HepG2 (cell line): ENCODE results near the gene PEX10. TPM values are rescaled to one million over a fixed set of nuclear protein-coding genes. Genes with fewer than 3 reads are reported as not detected.

Experiments used
- ATAC-seq: fragments of 200-7000 bp; cut with Tn5 transposase; 3 replicates; pipeline ENCODE4 v1.9.1; 2020; ENCODE audit warnings: mild to moderate bottlenecking, moderate library complexity
- BruUV-seq: library from RNA; stranded (reverse); fragments of 400-500 nt; replicated peaks from 2 replicates; lab custom pipeline; 2021; lab: Mats Ljungman, UMichigan
- CTCF ChIA-PET: fragments of 300-600 bp; formaldehyde crosslinking; extraction: SDS; loops from one replicate; lab custom pipeline; 2021; ENCODE audit warnings: low total read pairs, inconsistent platforms, low intra/inter-chr PET ratio; lab: Yijun Ruan, JAX
- POLR2A ChIA-PET: fragments of 350-600 bp; sonication (Branson Sonifier 250); formaldehyde crosslinking; loops from one replicate; lab custom pipeline; 2020; ENCODE audit warnings: antibody characterized with exemption, inconsistent platforms; lab: Yijun Ruan, JAX
- DNase-seq: peaks from one replicate; pipeline ENCODE4 v3.0.0-alpha.2; 2015; ENCODE audit warnings: low spot score
- FAIRE-seq: peaks from 3 replicates; lab custom pipeline; 2011; peaks lifted over from hg19 to GRCh38; lab: Jason Lieb, UNC
- H2AFZ ChIP-seq: one replicate; pipeline ENCODE4 v1.6.1; 2011; ENCODE audit warnings: low read length, inconsistent platforms
- H3K27ac ChIP-seq: fragments of 300-600 bp; 3 replicates; pipeline ENCODE4 v1.8.0; 2011; ENCODE audit warnings: mixed run types, mild to moderate bottlenecking, mixed read lengths, low read length, inconsistent platforms; ENCODE audit not compliant: insufficient read depth; ENCODE audit errors: extremely low read length
- H3K27me3 ChIP-seq, 2 experiments: fragments of 200-600 bp in 1 of 2; 2 replicates in 1 of 2; 3 replicates in 1 of 2; pipeline versions ENCODE4 v1.6.0 to v1.8.0; 2011; ENCODE audit warnings: low read length in 2 of 2, mild to moderate bottlenecking in 2 of 2, moderate library complexity in 2 of 2, inconsistent platforms in 1 of 2; ENCODE audit not compliant: insufficient read depth in 2 of 2, control insufficient read depth in 1 of 2
- H3K36me3 ChIP-seq, 2 experiments: fragments of 200-600 bp in 1 of 2; replicated peaks in 1 of 2; 2 replicates in 1 of 2; 3 replicates in 1 of 2; pipeline versions ENCODE4 v1.5.1 to v1.8.0; 2011; ENCODE audit warnings: low read length in 2 of 2, inconsistent platforms in 1 of 2; ENCODE audit not compliant: insufficient read depth in 2 of 2, control insufficient read depth in 1 of 2
- H3K4me1 ChIP-seq: 2 replicates; pipeline ENCODE4 v1.5.1; 2012; ENCODE audit warnings: low read length, inconsistent platforms; ENCODE audit not compliant: insufficient read depth
- H3K4me2 ChIP-seq: 2 replicates; pipeline ENCODE4 v1.6.0; 2011; ENCODE audit warnings: low read depth, low read length, inconsistent platforms
- H3K4me3 ChIP-seq, 3 experiments: fragments of 200-600 bp in 1 of 3; sonication (generic), shearing (Covaris generic) in 1 of 3; replicated peaks in 1 of 3; 2 replicates each; pipeline ENCODE4 v1.5.1; 2011 to 2016; ENCODE audit warnings: low read length in 3 of 3, inconsistent platforms in 2 of 3, low read depth in 2 of 3, mild to moderate bottlenecking in 2 of 3, control low read depth in 1 of 3, mixed read lengths in 1 of 3; ENCODE audit not compliant: insufficient read depth in 1 of 3
- H3K79me2 ChIP-seq: one replicate; pipeline ENCODE4 v1.6.1; 2011; ENCODE audit warnings: low read length, inconsistent platforms; ENCODE audit not compliant: insufficient read depth
- H3K9ac ChIP-seq: 2 replicates; pipeline ENCODE4 v1.6.0; 2011; ENCODE audit warnings: mild to moderate bottlenecking, low read depth, low read length, inconsistent platforms; ENCODE audit not compliant: insufficient read depth
- H3K9me3 ChIP-seq: 2 replicates; pipeline ENCODE4 v1.5.1; 2012; ENCODE audit warnings: mild to moderate bottlenecking, low read length
- H4K20me1 ChIP-seq: 2 replicates; pipeline ENCODE4 v1.6.0; 2011; ENCODE audit warnings: inconsistent platforms, mild to moderate bottlenecking, low read length, moderate library complexity; ENCODE audit not compliant: insufficient read depth
- ATF2 ChIP-seq: sonication (generic); formaldehyde crosslinking; IDR thresholded peaks from 2 replicates; pipeline ENCODE4 v1.4.0; 2020; ENCODE audit warnings: missing genetic modification reagents
- BRCA1 ChIP-seq: sonication (generic); formaldehyde crosslinking; IDR thresholded peaks from 2 replicates; pipeline ENCODE4 v1.4.0; 2020; ENCODE audit warnings: missing genetic modification reagents
- ETV6 ChIP-seq: sonication (generic); formaldehyde crosslinking; conservative IDR thresholded peaks from 2 replicates; pipeline ENCODE4 v1.4.0; 2020; ENCODE audit warnings: missing genetic modification reagents
- EZH2 ChIP-seq: conservative IDR thresholded peaks from 2 replicates; pipeline ENCODE4 v1.6.1; 2012; ENCODE audit warnings: mild to moderate bottlenecking, low read depth, low read length, moderate library complexity
- HES4 ChIP-seq: sonication (generic); formaldehyde crosslinking; IDR thresholded peaks from 2 replicates; pipeline ENCODE4 v1.9.0; 2021; ENCODE audit warnings: mild to moderate bottlenecking, missing genetic modification reagents, borderline replicate concordance
- MBD4 ChIP-seq: IDR thresholded peaks from 2 replicates; pipeline ENCODE4 v1.6.1; 2012; ENCODE audit warnings: low read length, inconsistent platforms, borderline replicate concordance
- MXD3 ChIP-seq: IDR thresholded peaks from 2 replicates; pipeline ENCODE4 v1.6.1; 2016; ENCODE audit warnings: mild to moderate bottlenecking, missing biosample characterization, missing genetic modification reagents
- POLR2AphosphoS5 ChIP-seq: IDR thresholded peaks from 2 replicates; pipeline ENCODE4 v1.6.1; 2012; ENCODE audit warnings: low read depth, low read length
- PTBP1 ChIP-seq: fragments of 200-400 bp; formaldehyde crosslinking; IDR thresholded peaks from 2 replicates; pipeline ENCODE4 v1.6.1; 2018; ENCODE audit warnings: low read length, low read depth; ENCODE audit not compliant: poor library complexity, severe bottlenecking
- TMF1 ChIP-seq: sonication (generic); formaldehyde crosslinking; IDR thresholded peaks from 2 replicates; pipeline ENCODE4 v1.8.1; 2022; ENCODE audit warnings: low read depth, missing genetic modification reagents
- ZFP36L1 ChIP-seq: sonication (generic); formaldehyde crosslinking; IDR thresholded peaks from 2 replicates; pipeline ENCODE4 v1.8.0; 2022; ENCODE audit warnings: mild to moderate bottlenecking, missing genetic modification reagents, moderate library complexity
- ZNF20 ChIP-seq: sonication (generic); formaldehyde crosslinking; IDR thresholded peaks from 2 replicates; pipeline ENCODE4 v1.4.0; 2020; ENCODE audit warnings: mild to moderate bottlenecking, moderate library complexity, missing genetic modification reagents
- ZNF44 ChIP-seq: sonication (generic); formaldehyde crosslinking; IDR thresholded peaks from 2 replicates; pipeline ENCODE4 v1.5.1; 2020; ENCODE audit warnings: mild to moderate bottlenecking, missing genetic modification reagents
- ZNF546 ChIP-seq: sonication (generic); formaldehyde crosslinking; conservative IDR thresholded peaks from 2 replicates; pipeline ENCODE4 v1.8.1; 2023; ENCODE audit warnings: mild to moderate bottlenecking, missing genetic modification reagents
- ZNF749 ChIP-seq: sonication (generic); formaldehyde crosslinking; IDR thresholded peaks from 2 replicates; pipeline ENCODE4 v1.8.0; 2022; ENCODE audit warnings: mild to moderate bottlenecking, missing genetic modification reagents, moderate library complexity, borderline replicate concordance
- WGBS: methylation state at CpG from one replicate; pipeline ENCODE4 v1.1.6; 2017; ENCODE audit warnings: low lambda C conversion rate; 5-methylcytosine and 5-hydroxymethylcytosine counted together
- in situ Hi-C: cut with HindIII; loops from 2 replicates; pipeline ENCODE4 v1.10.0; 2017; ENCODE audit warnings: low pct_unique_long_range_greater_than_20kb; ENCODE audit not compliant: extremely low pct_ligation_motif_present
- intact Hi-C: fragments of 100-400 bp; cut with micrococcal nuclease; formaldehyde crosslinking; loops from one replicate; pipeline ENCODE4 v1.10.0; 2022; ENCODE audit not compliant: unreplicated experiment
- polyA plus RNA-seq, 8 experiments: library from polyadenylated mRNA; depleted of rRNA in 3 of 8; stranded (reverse) in 7 of 8; unstranded in 1 of 8; fragments of >200 nt; fragmentation: Illumina TruSeq in 4 of 8; extraction: Trizol in 4 of 8; gene quantifications; 2 replicates each; pipeline versions ENCODE4 v1.2.1 to v1.2.3, GENCODE V29; 2011 to 2016; ENCODE audit warnings: low read depth in 4 of 8, missing spikeins in 1 of 8, mixed read lengths in 1 of 8; ENCODE audit not compliant: insufficient read depth in 1 of 8
- total RNA-seq, 5 experiments: library from RNA; depleted of rRNA; stranded (reverse); fragments of >200 nt; fragmentation: Illumina TruSeq; extraction: Trizol; gene quantifications; 2 replicates each; pipeline ENCODE4 v1.2.3, GENCODE V29; 2016; ENCODE audit warnings: low read depth in 1 of 5

Gene PEX10
- total and polyA plus RNA-seq, 2 of the 13 experiments (the other 11 are each of a cell fraction or from before 2014, with no cell fraction given) = 16.1 to 39.6 TPM

- no peak for TF ChIP-seq PTBP1
- no peak for TF ChIP-seq ATF2 (CRISPR knock-in tag)
- no peak; the same call in 1 of the 2 replicates for TF ChIP-seq ZNF44
- TF ChIP-seq ZNF20 (CRISPR knock-in tag) = no peak
- TF ChIP-seq POLR2AphosphoS5 = peak; percentile 72
- no peak for TF ChIP-seq HES4
- TF ChIP-seq ZFP36L1 (CRISPR knock-in tag) = no peak
- TF ChIP-seq ZNF546 = no peak
- TF ChIP-seq TMF1 (CRISPR knock-in tag) = peak; percentile 64; the same call in 1 of the 2 replicates
- no peak for TF ChIP-seq BRCA1 (CRISPR knock-in tag)
Measured at GRCh38 chr1:2391041-2391930, 21.1 kb downstream of the PEX10 start, which contains the start of the genes MORN1 and RER1 (continued).

- Histone ChIP-seq H3K4me1 (peaks cover 38% of the 10 kb centered on the region), H3K9ac (no peak overlapping the region; the same call in 1 of the 2 replicates), H3K27ac (no peak overlapping the region), H3K9me3 (no peaks in the 10 kb centered on the region), H3K4me3 (no peak overlapping the region), H3K27me3 (no peaks in the 10 kb centered on the region; a peak in 1 of 5 replicates), H2AFZ (no peak overlapping the region), H4K20me1 (peaks cover 8% of the 10 kb centered on the region; the same call in 1 of the 2 replicates), H3K36me3 (peaks cover 3 to 9% of the 10 kb centered on the region in 2 experiments; a peak in 2 of 5 replicates), H3K4me2 (peak overlapping the region; percentile 79; the same call in 1 of the 2 replicates), H3K79me2 (peaks cover 32% of the 10 kb centered on the region)
- intact Hi-C loops = no loop called here
- 93% methylated on average over 7 of the region's 7 CpGs for WGBS
- in situ Hi-C loops = no loop called here
- no TSS peak for BruUV-seq
- no peak for ATAC-seq
- ChIA-PET CTCF (no interaction called here), POLR2A (no interaction called here)
- FAIRE-seq = no peak
- DNase-seq = no peak
- TF ChIP-seq MBD4 (no peak), MXD3 (CRISPR knock-in tag) (no peak), ZNF749 (CRISPR knock-in tag) (no peak), ETV6 (CRISPR knock-in tag) (no peak), EZH2 (no peak)
Measured at GRCh38 chr1:2389644-2390043, 22.7 kb downstream of the PEX10 start.
